ENCODE measurements around the gene DPP6.
A peak's percentile ranks its signal among the peaks of the same experiment; 100 is the strongest.

Gene DPP6

GRCh38 chr7:154842591-154842990 lies 790.4 kb downstream of the DPP6 start:
- Histone ChIP-seq H3K36me3 (ENCODE audit: control insufficient read depth in 1 of 2, insufficient read depth in 2 of 2, low read length in 2 of 2) (no peaks in the 10 kb centered on the region), H3K9me3 (ENCODE audit: control insufficient read depth in 1 of 2, low read length in 2 of 2) (no peaks in the 10 kb centered on the region), H3K4me3 (ENCODE audit: low read depth in 1 of 2, low read length in 2 of 2) (no peak overlapping the region), H3K27me3 (ENCODE audit: control insufficient read depth in 1 of 2, insufficient read depth in 2 of 2, low read length in 2 of 2) (peaks cover 5% of the 10 kb centered on the region in 2 donors), H3K4me1 (ENCODE audit: control insufficient read depth in 1 of 2, insufficient read depth in 2 of 2, low read length in 2 of 2) (peaks cover 20 to 21% of the 10 kb centered on the region in 2 donors), H3K9ac (ENCODE audit: low read depth in 1 of 2, low read length in 2 of 2) (no peak overlapping the region), H3K27ac (ENCODE audit: low read depth, low read length) (no peak overlapping the region)

DNA sequence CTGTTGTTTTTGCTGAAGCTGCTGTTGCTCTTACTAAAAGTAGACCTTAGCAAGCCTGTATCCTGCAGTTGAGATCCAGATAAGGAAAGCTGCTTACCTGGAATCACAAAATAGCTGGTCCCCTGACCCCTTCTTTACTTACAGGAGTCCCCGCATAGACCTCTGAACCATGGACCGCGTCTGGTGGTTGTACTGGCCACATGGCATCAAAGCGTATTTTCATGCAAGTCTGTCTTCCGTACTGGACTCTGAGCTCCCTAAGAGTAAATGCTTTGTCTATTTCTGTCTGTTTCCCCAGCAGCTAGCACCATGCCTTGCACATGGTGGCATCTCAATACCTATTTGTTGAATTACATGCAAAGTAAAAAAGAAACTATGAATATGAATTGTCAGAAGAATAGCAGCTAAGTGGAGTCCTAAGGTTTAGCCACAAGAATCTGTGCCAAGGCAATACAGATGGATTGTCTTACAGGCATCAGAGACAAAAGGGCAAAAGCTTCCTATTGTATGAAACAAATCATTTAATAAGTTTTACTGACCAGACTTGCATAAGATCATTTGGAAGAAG lies 791.6 kb downstream of the DPP6 start:
- Histone ChIP-seq H3K27ac (ENCODE audit: low read depth, low read length) (no peak overlapping the region), H3K9ac (ENCODE audit: low read depth in 1 of 2, low read length in 2 of 2) (no peak overlapping the region), H3K4me1 (ENCODE audit: control insufficient read depth in 1 of 2, insufficient read depth in 2 of 2, low read length in 2 of 2) (peaks cover 20 to 21% of the 10 kb centered on the region in 2 donors), H3K36me3 (ENCODE audit: control insufficient read depth in 1 of 2, insufficient read depth in 2 of 2, low read length in 2 of 2) (no peaks in the 10 kb centered on the region), H3K4me3 (ENCODE audit: low read depth in 1 of 2, low read length in 2 of 2) (no peak overlapping the region), H3K9me3 (ENCODE audit: control insufficient read depth in 1 of 2, low read length in 2 of 2) (no peaks in the 10 kb centered on the region), H3K27me3 (ENCODE audit: control insufficient read depth in 1 of 2, insufficient read depth in 2 of 2, low read length in 2 of 2) (peaks cover 5% of the 10 kb centered on the region in 2 donors)

DNA sequence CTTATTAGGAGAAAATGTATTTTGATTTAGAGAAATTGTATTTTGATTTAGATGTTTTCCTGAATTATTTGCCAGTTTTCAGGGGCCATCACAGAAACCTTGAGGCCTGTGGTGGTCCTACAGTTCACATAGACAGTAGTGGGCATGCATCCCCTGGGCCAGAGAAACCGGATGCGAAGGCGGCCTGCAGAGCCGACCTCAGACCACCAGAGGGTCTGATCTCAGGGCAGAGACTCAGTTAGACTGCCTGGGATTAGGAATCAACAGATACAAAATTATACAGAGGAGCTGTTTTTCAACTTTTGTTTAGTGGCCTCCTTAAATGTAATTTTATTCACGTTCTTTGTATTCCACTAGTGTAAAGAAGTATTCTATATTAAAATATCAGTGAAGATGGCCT lies 792.3 kb downstream of the DPP6 start:
- Histone ChIP-seq H3K4me3 (ENCODE audit: low read depth in 1 of 2, low read length in 2 of 2) (no peak overlapping the region), H3K36me3 (ENCODE audit: control insufficient read depth in 1 of 2, insufficient read depth in 2 of 2, low read length in 2 of 2) (no peaks in the 10 kb centered on the region), H3K9me3 (ENCODE audit: control insufficient read depth in 1 of 2, low read length in 2 of 2) (no peaks in the 10 kb centered on the region), H3K27me3 (ENCODE audit: control insufficient read depth in 1 of 2, insufficient read depth in 2 of 2, low read length in 2 of 2) (peaks cover 2 to 5% of the 10 kb centered on the region in 2 donors), H3K4me1 (ENCODE audit: control insufficient read depth in 1 of 2, insufficient read depth in 2 of 2, low read length in 2 of 2) (peaks cover 20 to 21% of the 10 kb centered on the region in 2 donors), H3K27ac (ENCODE audit: low read depth, low read length) (no peak overlapping the region), H3K9ac (ENCODE audit: low read depth in 1 of 2, low read length in 2 of 2) (no peak overlapping the region)

DNA sequence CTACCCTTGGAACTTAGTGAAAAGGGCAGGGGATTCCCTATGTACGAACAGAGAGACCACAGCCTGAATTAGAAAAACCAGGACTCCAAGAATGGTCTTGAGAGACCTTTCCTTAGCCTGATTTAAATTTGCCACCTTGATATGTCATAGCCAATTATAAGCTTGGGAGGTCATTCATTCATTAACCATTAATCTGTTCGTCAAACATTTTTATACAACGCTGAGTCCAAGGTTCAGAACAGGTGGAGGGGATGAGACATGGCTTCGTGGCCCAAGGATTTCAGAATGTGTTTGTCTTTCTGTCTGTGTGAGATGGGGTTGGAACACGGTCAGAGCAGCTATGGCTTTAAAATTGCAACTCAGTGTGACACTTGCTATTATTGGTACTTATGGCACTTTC lies 792.8 kb downstream of the DPP6 start:
- H3K27ac ChIP-seq (ENCODE audit: low read depth, low read length) = no peak overlapping the region

GRCh38 chr7:154848464-154848863 lies 796.3 kb downstream of the DPP6 start:
- Histone ChIP-seq H3K9ac (ENCODE audit: low read depth in 1 of 2, low read length in 2 of 2) (no peak overlapping the region), H3K9me3 (ENCODE audit: control insufficient read depth in 1 of 2, low read length in 2 of 2) (peaks cover 2 to 6% of the 10 kb centered on the region in 2 donors), H3K27me3 (ENCODE audit: control insufficient read depth in 1 of 2, insufficient read depth in 2 of 2, low read length in 2 of 2) (no peaks in the 10 kb centered on the region), H3K27ac (ENCODE audit: low read depth, low read length) (no peak overlapping the region), H3K4me1 (ENCODE audit: control insufficient read depth in 1 of 2, insufficient read depth in 2 of 2, low read length in 2 of 2) (peaks cover 8 to 14% of the 10 kb centered on the region in 2 donors), H3K36me3 (ENCODE audit: control insufficient read depth in 1 of 2, insufficient read depth in 2 of 2, low read length in 2 of 2) (no peaks in the 10 kb centered on the region), H3K4me3 (ENCODE audit: low read depth in 1 of 2, low read length in 2 of 2) (no peak overlapping the region)

More for the DNA sequence above, 792.8 kb downstream of the DPP6 start:
- no peaks in the 10 kb centered on the region for H3K9me3 ChIP-seq (ENCODE audit: control insufficient read depth in 1 of 2, low read length in 2 of 2)
- no peaks in the 10 kb centered on the region for H3K36me3 ChIP-seq (ENCODE audit: control insufficient read depth in 1 of 2, insufficient read depth in 2 of 2, low read length in 2 of 2)
- no peak overlapping the region for H3K4me3 ChIP-seq (ENCODE audit: low read depth in 1 of 2, low read length in 2 of 2)
- H3K9ac ChIP-seq (ENCODE audit: low read depth in 1 of 2, low read length in 2 of 2) = no peak overlapping the region
- H3K27me3 ChIP-seq (ENCODE audit: control insufficient read depth in 1 of 2, insufficient read depth in 2 of 2, low read length in 2 of 2) = peaks cover 2 to 5% of the 10 kb centered on the region in 2 donors
- H3K4me1 ChIP-seq (ENCODE audit: control insufficient read depth in 1 of 2, insufficient read depth in 2 of 2, low read length in 2 of 2) = peaks cover 20 to 21% of the 10 kb centered on the region in 2 donors

DNA sequence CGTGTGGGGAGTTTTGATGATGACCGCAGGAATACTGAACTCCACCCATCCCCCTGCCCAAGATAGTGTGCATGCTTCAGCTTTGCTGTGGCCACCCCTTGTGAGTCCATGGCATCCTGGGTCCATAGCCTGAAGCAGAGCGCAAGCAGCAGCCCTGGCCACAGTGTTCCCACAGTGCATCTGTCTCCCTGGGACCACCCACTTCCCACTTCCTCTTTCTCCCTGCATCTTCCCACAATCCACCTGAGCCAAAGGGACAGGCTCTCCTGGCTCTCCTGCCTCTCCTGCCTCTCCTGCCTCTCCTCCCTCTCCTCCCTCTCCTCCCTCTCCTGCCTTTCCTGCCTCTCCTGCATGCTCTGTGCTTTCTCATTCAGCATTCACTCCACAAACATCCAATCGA lies 800.0 kb downstream of the DPP6 start:
- H3K36me3 ChIP-seq (ENCODE audit: control insufficient read depth in 1 of 2, insufficient read depth in 2 of 2, low read length in 2 of 2) = no peaks in the 10 kb centered on the region
- no peak overlapping the region for H3K27ac ChIP-seq (ENCODE audit: low read depth, low read length)
- no peak overlapping the region for H3K4me3 ChIP-seq (ENCODE audit: low read depth in 1 of 2, low read length in 2 of 2)
- H3K27me3 ChIP-seq (ENCODE audit: control insufficient read depth in 1 of 2, insufficient read depth in 2 of 2, low read length in 2 of 2) = no peaks in the 10 kb centered on the region
- H3K9me3 ChIP-seq (ENCODE audit: control insufficient read depth in 1 of 2, low read length in 2 of 2) = peaks cover 2 to 6% of the 10 kb centered on the region in 2 donors
- no peak overlapping the region for H3K9ac ChIP-seq (ENCODE audit: low read depth in 1 of 2, low read length in 2 of 2)
- peaks cover 11 to 12% of the 10 kb centered on the region in 2 donors for H3K4me1 ChIP-seq (ENCODE audit: control insufficient read depth in 1 of 2, insufficient read depth in 2 of 2, low read length in 2 of 2)

DNA sequence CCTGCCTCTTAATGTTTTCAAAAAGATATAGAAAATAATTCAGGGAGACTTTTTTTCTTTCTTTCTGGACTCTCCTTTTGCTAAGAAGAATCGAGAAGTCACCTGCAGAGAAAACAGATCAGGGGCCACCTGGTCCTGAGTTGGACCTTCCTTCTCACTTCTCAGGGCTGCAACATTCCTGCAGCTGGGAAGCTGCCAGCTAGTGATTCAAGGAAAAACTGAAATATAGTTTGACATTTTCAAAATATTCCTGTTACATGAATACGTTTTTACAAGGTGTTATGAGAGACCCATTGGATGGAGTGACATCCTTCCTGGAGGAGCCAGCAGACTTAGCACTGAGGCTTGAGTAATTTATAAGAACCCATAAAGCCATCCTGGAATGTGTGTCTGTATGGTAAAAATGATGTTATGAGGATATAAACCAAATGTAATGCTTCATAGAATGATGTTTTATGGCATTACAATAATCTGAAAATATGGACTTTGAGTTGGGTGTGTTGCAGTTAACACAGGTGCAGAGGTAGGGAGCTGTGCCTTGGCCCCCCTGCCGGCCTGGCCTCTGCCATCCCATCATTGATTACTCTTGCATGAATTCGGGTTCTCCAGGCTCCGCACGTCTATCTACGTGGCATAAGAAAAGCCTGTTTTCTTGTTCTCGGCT lies 801.0 kb downstream of the DPP6 start:
- Histone ChIP-seq H3K27ac (ENCODE audit: low read depth, low read length) (no peak overlapping the region), H3K9ac (ENCODE audit: low read depth in 1 of 2, low read length in 2 of 2) (no peak overlapping the region)

DNA sequence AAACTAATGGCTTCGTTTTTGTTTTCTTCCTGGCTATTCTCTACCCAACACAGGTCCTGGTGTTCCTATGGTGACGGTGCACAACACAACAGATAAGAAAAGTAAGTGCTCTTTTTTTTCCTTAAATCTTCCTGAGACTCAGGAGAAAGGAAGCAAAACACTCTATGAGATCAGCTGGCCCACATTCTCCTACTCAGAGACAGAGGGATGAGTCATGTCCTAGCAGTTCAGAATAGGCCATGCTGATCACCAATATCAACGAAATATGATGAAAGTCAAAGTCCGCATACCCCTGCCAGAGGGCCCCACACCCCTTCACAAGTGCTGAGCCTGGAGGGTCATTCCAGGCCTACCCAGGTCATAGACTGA lies 801.5 kb downstream of the DPP6 start:
- H3K9me3 ChIP-seq (ENCODE audit: control insufficient read depth in 1 of 2, low read length in 2 of 2) = peaks cover 2 to 6% of the 10 kb centered on the region in 2 donors
- H3K4me1 ChIP-seq (ENCODE audit: control insufficient read depth in 1 of 2, insufficient read depth in 2 of 2, low read length in 2 of 2) = peaks cover 11 to 12% of the 10 kb centered on the region in 2 donors
- H3K4me3 ChIP-seq (ENCODE audit: low read depth in 1 of 2, low read length in 2 of 2) = peak overlapping the region in 1 of 2 donors; percentile 17
- no peak overlapping the region for H3K27ac ChIP-seq (ENCODE audit: low read depth, low read length)
- no peak overlapping the region for H3K9ac ChIP-seq (ENCODE audit: low read depth in 1 of 2, low read length in 2 of 2)
- H3K27me3 ChIP-seq (ENCODE audit: control insufficient read depth in 1 of 2, insufficient read depth in 2 of 2, low read length in 2 of 2) = no peaks in the 10 kb centered on the region
- H3K36me3 ChIP-seq (ENCODE audit: control insufficient read depth in 1 of 2, insufficient read depth in 2 of 2, low read length in 2 of 2) = no peaks in the 10 kb centered on the region

More for the DNA sequence above, 801.0 kb downstream of the DPP6 start:
- Histone ChIP-seq H3K4me3 (ENCODE audit: low read depth in 1 of 2, low read length in 2 of 2) (peak overlapping the region in 1 of 2 donors; percentile 17), H3K36me3 (ENCODE audit: control insufficient read depth in 1 of 2, insufficient read depth in 2 of 2, low read length in 2 of 2) (no peaks in the 10 kb centered on the region), H3K27me3 (ENCODE audit: control insufficient read depth in 1 of 2, insufficient read depth in 2 of 2, low read length in 2 of 2) (no peaks in the 10 kb centered on the region), H3K9me3 (ENCODE audit: control insufficient read depth in 1 of 2, low read length in 2 of 2) (peaks cover 2 to 6% of the 10 kb centered on the region in 2 donors), H3K4me1 (ENCODE audit: control insufficient read depth in 1 of 2, insufficient read depth in 2 of 2, low read length in 2 of 2) (peaks cover 11 to 12% of the 10 kb centered on the region in 2 donors)

- Histone ChIP-seq H3K4me3 (ENCODE audit: low read depth in 1 of 2, low read length in 2 of 2) (no peak overlapping the region), H3K27ac (ENCODE audit: low read depth, low read length) (no peak overlapping the region), H3K27me3 (ENCODE audit: control insufficient read depth in 1 of 2, insufficient read depth in 2 of 2, low read length in 2 of 2) (no peaks in the 10 kb centered on the region), H3K36me3 (ENCODE audit: control insufficient read depth in 1 of 2, insufficient read depth in 2 of 2, low read length in 2 of 2) (no peaks in the 10 kb centered on the region), H3K9me3 (ENCODE audit: control insufficient read depth in 1 of 2, low read length in 2 of 2) (peaks cover 2 to 6% of the 10 kb centered on the region in 2 donors), H3K9ac (ENCODE audit: low read depth in 1 of 2, low read length in 2 of 2) (no peak overlapping the region), H3K4me1 (ENCODE audit: control insufficient read depth in 1 of 2, insufficient read depth in 2 of 2, low read length in 2 of 2) (peaks cover 11 to 12% of the 10 kb centered on the region in 2 donors)
Measured at GRCh38 chr7:154854836-154855235, 802.6 kb downstream of the DPP6 start.

- Histone ChIP-seq H3K36me3 (ENCODE audit: control insufficient read depth in 1 of 2, insufficient read depth in 2 of 2, low read length in 2 of 2) (no peaks in the 10 kb centered on the region), H3K9me3 (ENCODE audit: control insufficient read depth in 1 of 2, low read length in 2 of 2) (peaks cover 2 to 6% of the 10 kb centered on the region in 2 donors), H3K4me1 (ENCODE audit: control insufficient read depth in 1 of 2, insufficient read depth in 2 of 2, low read length in 2 of 2) (peaks cover 11 to 12% of the 10 kb centered on the region in 2 donors), H3K4me3 (ENCODE audit: low read depth in 1 of 2, low read length in 2 of 2) (no peak overlapping the region), H3K9ac (ENCODE audit: low read depth in 1 of 2, low read length in 2 of 2) (no peak overlapping the region), H3K27me3 (ENCODE audit: control insufficient read depth in 1 of 2, insufficient read depth in 2 of 2, low read length in 2 of 2) (no peaks in the 10 kb centered on the region), H3K27ac (ENCODE audit: low read depth, low read length) (no peak overlapping the region)
Measured at GRCh38 chr7:154855366-154855765, 803.2 kb downstream of the DPP6 start.
